Endothelial cell of umbilical vein (primary cell): ENCODE measurements around the gene DCLK1. TPM values are rescaled to one million over a fixed set of nuclear protein-coding genes. Genes with fewer than 3 reads are reported as not detected.

ENCODE experiments used
- BruUV-seq: library from RNA; stranded (reverse); fragments of 400-500 nt; replicated peaks from 2 replicates; lab custom pipeline; 2021; lab: Mats Ljungman, UMichigan
- CTCF ChIA-PET: fragments of 300-600, 350-600 bp; sonication (Branson Sonifier 250); formaldehyde crosslinking; loops from one replicate; lab custom pipeline; 2021; ENCODE audit warnings: antibody characterized with exemption, inconsistent platforms; lab: Charles Lee
- POLR2A ChIA-PET: fragments of 300-600, 350-600 bp; sonication (Branson Sonifier 250); formaldehyde crosslinking; loops from one replicate; lab custom pipeline; 2021; ENCODE audit warnings: antibody characterized with exemption, inconsistent platforms; lab: Charles Lee
- DNase-seq: peaks from one replicate; pipeline ENCODE4 v3.0.0-alpha.2; 2011; ENCODE audit warnings: low read depth, low spot score
- FAIRE-seq: peaks from 2 replicates; lab custom pipeline; 2011; peaks lifted over from hg19 to GRCh38; lab: Jason Lieb, UNC
- H2AFZ ChIP-seq: 2 replicates; pipeline ENCODE4 v1.6.0; 2012; ENCODE audit warnings: low read depth, low read length, control low read depth, inconsistent platforms
- H3K27ac ChIP-seq: 2 replicates; pipeline ENCODE4 v1.5.1; 2011; ENCODE audit warnings: low read depth, mild to moderate bottlenecking, control low read depth, low read length, moderate library complexity; ENCODE audit not compliant: insufficient read depth
- H3K27me3 ChIP-seq, 2 experiments: 2 replicates each; pipeline versions ENCODE4 v1.6.0 to v1.6.1; 2011; ENCODE audit warnings: low read length in 2 of 2, mixed read lengths in 1 of 2; ENCODE audit not compliant: control insufficient read depth in 2 of 2, insufficient read depth in 2 of 2
- H3K36me3 ChIP-seq, 2 experiments: 2 replicates in 1 of 2; 3 replicates in 1 of 2; pipeline ENCODE4 v1.5.1; 2011; ENCODE audit warnings: low read length in 2 of 2, mild to moderate bottlenecking in 1 of 2, moderate library complexity in 1 of 2; ENCODE audit not compliant: control insufficient read depth in 2 of 2, insufficient read depth in 2 of 2; ENCODE audit errors: extremely low read depth in 1 of 2
- H3K4me1 ChIP-seq: 3 replicates; pipeline ENCODE4 v1.5.1; 2011; ENCODE audit warnings: mild to moderate bottlenecking, low read length; ENCODE audit not compliant: control insufficient read depth, insufficient read depth; ENCODE audit errors: extremely low read depth
- H3K4me2 ChIP-seq: 2 replicates; pipeline ENCODE4 v1.6.1; 2011; ENCODE audit warnings: low read length, control low read depth, mixed read lengths; ENCODE audit not compliant: insufficient read depth
- H3K4me3 ChIP-seq, 3 experiments: fragments of 200-600 bp in 1 of 3; sonication (generic), shearing (Covaris generic) in 1 of 3; replicated peaks in 1 of 3; 2 replicates each; pipeline ENCODE4 v1.5.1; 2011 to 2016; ENCODE audit warnings: control low read depth in 3 of 3, low read length in 3 of 3, mild to moderate bottlenecking in 2 of 3, inconsistent platforms in 1 of 3, low read depth in 1 of 3, moderate library complexity in 1 of 3; ENCODE audit not compliant: insufficient read depth in 1 of 3
- H3K79me2 ChIP-seq: 2 replicates; pipeline ENCODE4 v1.6.0; 2012; ENCODE audit warnings: low read length, inconsistent platforms; ENCODE audit not compliant: control insufficient read depth, insufficient read depth
- H3K9ac ChIP-seq: replicated peaks from 2 replicates; pipeline ENCODE3; 2011; ENCODE audit warnings: low read length, control low read depth; ENCODE audit not compliant: insufficient read depth; ENCODE audit errors: extremely low read depth
- H3K9me1 ChIP-seq: replicated peaks from 3 replicates; pipeline ENCODE4 v1.6.0; 2011; ENCODE audit warnings: mild to moderate bottlenecking, low read length; ENCODE audit not compliant: control insufficient read depth, insufficient read depth; ENCODE audit errors: extremely low read depth
- H3K9me3 ChIP-seq: replicated peaks from 2 replicates; pipeline ENCODE4 v1.5.1; 2012; ENCODE audit warnings: low read length, inconsistent platforms; ENCODE audit not compliant: control insufficient read depth, insufficient read depth
- H4K20me1 ChIP-seq: replicated peaks from 2 replicates; pipeline ENCODE3; 2011; ENCODE audit warnings: mild to moderate bottlenecking, low read length; ENCODE audit not compliant: control insufficient read depth, insufficient read depth; ENCODE audit errors: extremely low read depth
- CTCF ChIP-seq, 2 donors: IDR thresholded peaks; 1 replicate in 1 of 2; 2 replicates in 1 of 2; pipeline ENCODE4 v1.5.1; 2011; ENCODE audit warnings: low read length in 2 of 2, mild to moderate bottlenecking in 2 of 2, moderate library complexity in 2 of 2, control low read depth in 1 of 2, inconsistent platforms in 1 of 2, low read depth in 1 of 2; ENCODE audit not compliant: insufficient read depth in 1 of 2; ENCODE audit errors: extremely low read depth in 1 of 2
- EZH2 ChIP-seq: IDR thresholded peaks from 2 replicates; pipeline ENCODE4 v1.6.1; 2012; ENCODE audit warnings: borderline replicate concordance, low read depth, mild to moderate bottlenecking, moderate library complexity, low read length, inconsistent platforms; ENCODE audit not compliant: severe bottlenecking
- FOS ChIP-seq: IDR thresholded peaks from 2 replicates; pipeline ENCODE4 v1.6.1; 2011; ENCODE audit warnings: mild to moderate bottlenecking, low read length, moderate library complexity, borderline replicate concordance; ENCODE audit not compliant: insufficient read depth
- GATA2 ChIP-seq: IDR thresholded peaks from 2 replicates; pipeline ENCODE4 v1.7.0; 2011; ENCODE audit warnings: low read depth, mild to moderate bottlenecking, moderate library complexity, mixed read lengths, low read length; ENCODE audit not compliant: insufficient read length, insufficient read depth
- JUN ChIP-seq: IDR thresholded peaks from 2 replicates; pipeline ENCODE4 v1.6.1; 2011; ENCODE audit warnings: borderline replicate concordance, low read depth; ENCODE audit not compliant: insufficient read length, insufficient read depth
- MAX ChIP-seq: IDR thresholded peaks from 2 replicates; pipeline ENCODE4 v1.6.1; 2011; ENCODE audit not compliant: insufficient read depth, insufficient read length
- MYC ChIP-seq: IDR thresholded peaks from one replicate; pipeline ENCODE4 v1.6.1; 2011; ENCODE audit warnings: mild to moderate bottlenecking, low read depth, low read length
- POLR2A ChIP-seq: IDR thresholded peaks from 2 replicates; pipeline ENCODE4 v1.6.1; 2012; ENCODE audit warnings: low read depth, mild to moderate bottlenecking, control low read depth, low read length
- POLR2AphosphoS5 ChIP-seq: IDR thresholded peaks from 2 replicates; pipeline ENCODE4 v1.6.1; 2012; ENCODE audit warnings: low read depth, mild to moderate bottlenecking, control low read depth, low read length, moderate library complexity; ENCODE audit not compliant: insufficient read depth
- dilution Hi-C: fragments of 300-500 bp; cut with MboI; formaldehyde crosslinking; loops from one replicate; pipeline ENCODE4 v1.15.0; 2019; ENCODE audit warnings: low sequenced_read_pairs; ENCODE audit not compliant: extremely low pct_ligation_motif_present
- intact Hi-C: fragments of 100-400 bp; cut with micrococcal nuclease; formaldehyde crosslinking; loops from one replicate; pipeline ENCODE4 v1.10.0; 2022
- polyA plus RNA-seq, 4 experiments: library from polyadenylated mRNA; depleted of rRNA in 3 of 4; stranded (reverse) in 3 of 4; unstranded in 1 of 4; fragments of >200 nt; gene quantifications; 2 replicates each; pipeline versions ENCODE4 v1.2.1 to v1.2.3, GENCODE V29; 2011 to 2012; ENCODE audit warnings: missing spikeins in 1 of 4
- total RNA-seq: library from RNA; stranded (reverse); gene quantifications from 2 replicates; pipeline ENCODE4 v1.2.3, GENCODE V29; 2021

DCLK1 gene
- total and polyA plus RNA-seq, 2 donors (not counting 3 experiments of a cell fraction or from before 2014, with no cell fraction given): 0.28 to 3.9 TPM

DNA sequence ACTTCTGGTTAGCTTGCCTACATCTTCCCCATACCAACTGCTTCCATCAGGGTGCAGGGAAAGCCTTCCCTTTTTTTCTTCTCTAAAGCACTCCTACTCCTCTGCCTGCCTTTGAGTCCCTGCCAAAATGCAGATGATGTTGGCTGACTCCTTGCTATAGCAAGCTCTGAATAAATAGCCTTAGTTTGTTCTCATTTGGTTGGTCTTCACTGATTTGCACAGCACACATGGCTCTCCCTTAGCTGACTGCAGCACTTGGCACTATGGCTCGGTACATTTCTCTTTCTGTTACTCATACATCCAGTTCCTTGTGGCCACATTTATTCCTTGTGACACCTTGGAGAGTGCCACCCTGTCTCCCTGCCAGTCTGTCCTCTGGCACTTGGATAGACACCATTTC, 249.8 kb downstream of the DCLK1 start:
- Histone ChIP-seq H3K27ac (no peak overlapping the region), H3K9me1 (no peaks in the 10 kb centered on the region), H3K9me3 (no peaks in the 10 kb centered on the region), H4K20me1 (no peaks in the 10 kb centered on the region), H2AFZ (no peak overlapping the region), H3K9ac (no peak overlapping the region), H3K4me1 (no peaks in the 10 kb centered on the region), H3K79me2 (no peaks in the 10 kb centered on the region), H3K27me3 (no peaks in the 10 kb centered on the region), H3K4me2 (no peak overlapping the region), H3K36me3 (no peaks in the 10 kb centered on the region), H3K4me3 (no peak overlapping the region)
- TF ChIP-seq GATA2 (no peak), FOS (no peak), JUN (no peak), EZH2 (no peak), CTCF (IDR thresholded peaks at IDR 0.05; ENCODE audit: extremely low read depth in 1 of 2, insufficient read depth in 1 of 2, low read depth in 1 of 2, low read length in 2 of 2) (no peak), MYC (no peak), POLR2A (no peak), POLR2AphosphoS5 (no peak), MAX (no peak)
- intact Hi-C loops: no loop called here
- no TSS peak for BruUV-seq
- DNase-seq (no peak), FAIRE-seq (no peak)
- ChIA-PET POLR2A (no interaction called here), CTCF (no interaction called here)
- dilution Hi-C loops: no loop called here
